ENCODE results near the gene KRTAP10-7.
"Not testable (repeated sequence)": the region's sequence is repeated elsewhere in the genome, so short reads cannot be mapped to it uniquely, and the experiment has no call there.

KRTAP10-7 gene

DNA sequence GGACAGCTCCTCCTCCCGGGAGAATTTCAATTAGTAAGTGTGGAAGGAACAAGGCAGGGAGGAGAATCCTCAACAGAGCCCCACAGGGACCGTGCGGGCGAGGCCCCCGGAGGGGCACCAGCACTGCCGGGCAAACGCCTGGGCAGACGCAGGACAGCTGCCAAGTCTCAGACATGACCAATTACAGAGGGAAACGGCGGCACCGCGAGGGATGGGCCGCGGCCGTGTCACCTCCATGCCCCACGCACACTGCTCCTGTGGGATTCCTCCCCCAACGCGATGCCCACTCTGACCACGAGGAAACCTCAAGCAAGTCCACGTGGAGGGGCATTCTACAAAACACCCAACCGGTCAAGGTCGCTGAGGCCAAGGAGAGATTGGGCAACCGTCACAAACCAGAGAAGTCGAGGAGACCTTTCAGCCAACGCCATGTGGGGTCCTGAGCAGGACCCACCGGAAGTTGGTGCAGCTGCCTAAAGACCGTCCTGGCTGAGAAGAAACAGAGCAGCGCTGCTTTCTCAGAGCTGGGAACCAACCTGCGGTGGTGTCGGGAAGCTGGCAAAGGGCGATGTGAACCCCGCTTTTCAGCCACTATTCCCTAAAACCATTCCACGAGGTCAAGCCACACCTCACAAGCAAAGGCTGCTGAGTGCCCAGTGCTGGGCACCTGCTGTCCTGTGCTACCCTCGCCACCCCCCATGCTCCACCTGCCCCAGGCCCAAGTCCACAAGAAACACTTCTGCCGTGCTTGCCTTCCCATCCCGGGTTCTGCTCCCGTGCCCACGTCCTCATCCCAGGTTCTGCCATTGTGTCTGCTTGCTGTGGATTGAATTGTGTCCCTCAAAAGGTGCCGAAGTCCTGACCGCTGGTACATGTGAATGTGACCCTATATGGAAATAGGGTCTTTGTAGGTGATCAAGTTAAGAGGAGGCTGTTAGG is 28.3 kb upstream of the KRTAP10-7 start:
- no peak for DNase-seq (ENCODE audit: low spot score)

- DNase-seq (ENCODE audit: low spot score), result no peak
Observed at GRCh38 chr21:44572959-44573583, 27.3 kb upstream of the KRTAP10-7 start.

DNA sequence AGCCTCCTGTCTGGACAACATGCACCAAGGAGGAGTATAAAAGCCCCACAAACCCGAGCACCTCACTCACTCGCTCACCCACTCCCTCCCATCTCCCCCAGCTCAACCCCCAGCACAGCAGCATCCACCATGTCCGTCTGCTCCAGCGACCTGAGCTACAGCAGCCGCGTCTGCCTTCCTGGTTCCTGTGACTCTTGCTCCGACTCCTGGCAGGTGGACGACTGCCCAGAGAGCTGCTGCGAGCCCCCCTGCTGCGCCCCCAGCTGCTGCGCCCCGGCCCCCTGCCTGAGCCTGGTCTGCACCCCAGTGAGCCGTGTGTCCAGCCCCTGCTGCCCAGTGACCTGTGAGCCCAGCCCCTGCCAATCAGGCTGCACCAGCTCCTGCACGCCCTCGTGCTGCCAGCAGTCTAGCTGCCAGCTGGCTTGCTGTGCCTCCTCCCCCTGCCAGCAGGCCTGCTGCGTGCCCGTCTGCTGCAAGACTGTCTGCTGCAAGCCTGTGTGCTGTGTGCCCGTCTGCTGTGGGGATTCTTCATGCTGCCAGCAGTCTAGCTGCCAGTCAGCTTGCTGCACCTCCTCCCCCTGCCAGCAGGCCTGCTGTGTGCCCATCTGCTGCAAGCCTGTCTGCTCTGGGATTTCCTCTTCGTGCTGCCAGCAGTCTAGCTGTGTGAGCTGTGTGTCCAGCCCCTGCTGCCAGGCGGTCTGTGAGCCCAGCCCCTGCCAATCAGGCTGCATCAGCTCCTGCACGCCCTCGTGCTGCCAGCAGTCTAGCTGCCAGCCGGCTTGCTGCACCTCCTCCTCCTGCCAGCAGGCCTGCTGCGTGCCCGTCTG is 26.6 kb upstream of the KRTAP10-7 start, which contains the start of gene KRTAP10-4:
TSS of gene KRTAP10-4 (plus strand) at position 100 of the 827 bp plus-strand sequence. CDS start at position 130, 30 bp downstream.
- not testable (repeated sequence) for DNase-seq (ENCODE audit: low spot score)

- peak; percentile 76 for DNase-seq (ENCODE audit: low spot score)
Observed at GRCh38 chr21:44574457-44575306, 25.7 kb upstream of the KRTAP10-7 start.

GRCh38 chr21:44575307-44576024 is 24.9 kb upstream of the KRTAP10-7 start:
- DNase-seq (ENCODE audit: low spot score), result no peak

GRCh38 chr21:44576025-44576420 is 24.4 kb upstream of the KRTAP10-7 start:
- DNase-seq (ENCODE audit: low spot score), result no peak

DNA sequence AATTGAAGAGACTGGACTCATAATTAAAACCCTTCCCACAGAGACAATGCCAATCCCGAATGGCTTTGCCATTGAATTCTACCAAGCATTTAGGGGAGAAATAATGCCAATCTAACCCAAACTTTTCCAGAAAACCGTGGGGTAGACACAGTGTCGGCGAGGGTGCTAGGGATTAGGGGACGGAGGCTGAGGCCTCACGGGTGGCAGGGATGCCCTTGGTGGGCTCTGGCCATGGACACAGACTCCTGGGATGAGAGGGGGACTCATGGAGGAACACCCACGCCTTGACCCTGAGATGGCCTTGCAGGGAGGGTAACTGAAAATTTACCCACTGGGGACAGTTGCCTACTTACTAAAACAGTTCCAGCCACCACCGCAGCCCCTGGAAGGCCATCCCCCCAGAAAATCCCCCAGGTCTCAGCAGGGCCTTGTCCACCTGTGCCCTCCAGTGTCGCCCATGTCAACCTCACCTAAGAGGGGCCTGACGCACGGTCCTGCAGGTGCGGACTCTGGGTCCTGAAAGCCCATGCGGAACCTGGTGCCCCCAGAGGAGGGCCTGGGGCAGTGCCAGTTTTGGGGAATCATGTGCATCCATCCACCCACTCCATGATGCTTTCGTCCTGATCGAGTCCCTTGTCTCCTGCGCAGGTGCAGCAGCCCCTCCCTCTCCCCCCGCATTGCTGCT is 21.9 kb upstream of the KRTAP10-7 start:
- DNase-seq (ENCODE audit: low spot score), result no peak

DNA sequence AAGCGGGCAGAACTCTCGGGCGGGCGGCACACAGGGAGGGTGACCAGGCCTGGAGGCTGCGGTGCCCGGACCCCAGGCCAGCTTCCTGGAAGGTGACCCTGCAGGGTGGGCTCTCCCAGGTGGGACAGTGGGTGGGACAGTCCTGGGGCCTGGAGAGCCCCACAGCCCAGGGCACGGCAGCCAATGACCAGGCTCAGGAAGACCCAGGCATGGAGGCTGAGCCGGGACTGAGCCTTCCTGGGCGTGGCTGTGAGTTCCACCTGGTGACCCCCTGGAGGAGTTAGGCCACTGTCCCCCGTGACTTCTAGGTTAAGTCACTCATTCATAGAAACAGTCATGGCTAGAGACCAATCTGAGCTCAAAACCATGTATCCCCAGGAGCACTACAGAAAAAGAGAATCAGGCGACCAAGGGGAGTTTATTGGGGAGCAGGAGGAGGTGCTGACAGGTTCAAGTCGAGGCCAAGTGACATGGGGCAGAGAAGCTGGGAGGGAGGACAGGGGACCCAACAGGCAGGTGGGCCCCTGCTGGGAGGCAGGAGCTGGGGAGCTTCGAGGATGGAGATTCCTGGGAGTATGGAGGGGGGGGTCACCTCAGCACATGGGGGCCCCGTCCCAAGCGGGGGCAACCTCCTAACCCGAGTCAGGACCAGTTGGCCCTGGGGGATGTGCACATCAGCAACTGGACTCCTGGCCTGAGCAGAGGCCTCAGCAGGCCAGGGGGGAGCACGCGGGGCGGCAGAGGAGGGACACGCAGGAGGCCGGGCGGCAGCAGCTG is 21.2 kb upstream of the KRTAP10-7 start:
- no peak for DNase-seq (ENCODE audit: low spot score)

GRCh38 chr21:44579833-44580144 is 20.6 kb upstream of the KRTAP10-7 start:
- DNase-seq (ENCODE audit: low spot score), result no peak

- not testable (repeated sequence) for DNase-seq (ENCODE audit: low spot score)
Observed at GRCh38 chr21:44580231-44580821, 20.1 kb upstream of the KRTAP10-7 start, which contains the start of gene KRTAP10-5. KRTAP10-5 (minus strand) TSS chr21:44580604; CDS start chr21:44580578, 26 bp downstream.

DNA sequence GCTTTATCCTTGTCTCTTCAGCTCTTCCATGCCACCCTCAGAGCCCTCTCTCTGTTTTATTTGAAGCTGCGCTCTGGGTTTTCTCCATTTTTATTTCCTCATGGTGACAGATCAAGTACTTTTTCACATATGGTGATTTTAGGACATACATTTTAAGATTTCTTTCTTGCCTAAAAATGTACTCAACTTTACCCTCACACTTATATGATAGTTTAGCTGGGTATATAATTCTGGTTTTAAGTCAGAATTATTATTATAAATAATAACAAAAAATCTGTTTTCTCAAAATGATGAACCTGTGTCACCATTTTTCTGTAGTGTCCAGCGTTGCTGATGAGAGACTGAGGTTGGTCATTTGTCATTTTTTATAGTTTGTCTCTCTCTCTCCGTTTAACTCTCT is 19.2 kb upstream of the KRTAP10-7 start:
- no peak for DNase-seq (ENCODE audit: low spot score)

GRCh38 chr21:44582055-44582454 is 18.3 kb upstream of the KRTAP10-7 start:
- DNase-seq (ENCODE audit: low spot score), result no peak

GRCh38 chr21:44583089-44583799 is 17.2 kb upstream of the KRTAP10-7 start:
- DNase-seq (ENCODE audit: low spot score), result no peak

- DNase-seq (ENCODE audit: low spot score), result no peak
Observed at GRCh38 chr21:44583800-44584147, 16.6 kb upstream of the KRTAP10-7 start.

DNA sequence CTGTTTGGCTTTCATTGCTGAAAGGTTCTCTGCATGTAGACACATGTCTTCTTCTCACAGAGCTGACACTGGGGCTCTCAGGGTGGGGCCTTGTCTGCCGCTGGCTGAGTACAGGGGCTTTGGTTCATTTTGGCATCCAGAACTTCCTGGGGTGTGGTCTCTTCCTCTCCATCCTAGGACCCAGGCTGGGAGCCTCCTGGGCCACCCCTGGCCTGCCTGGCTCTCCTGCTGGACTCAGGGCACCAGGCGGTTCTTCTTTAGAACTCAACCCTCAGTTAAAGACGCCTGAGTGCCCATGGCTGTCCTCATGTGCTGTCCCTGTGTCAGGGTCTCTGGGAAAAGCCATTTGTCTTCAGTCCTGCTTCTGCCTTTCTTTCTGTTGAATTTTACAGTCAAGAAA is 14.5 kb upstream of the KRTAP10-7 start:
- DNase-seq (ENCODE audit: low spot score), result no peak

- DNase-seq (ENCODE audit: low spot score), result no peak
Observed at GRCh38 chr21:44589094-44589493, 11.3 kb upstream of the KRTAP10-7 start.

DNA sequence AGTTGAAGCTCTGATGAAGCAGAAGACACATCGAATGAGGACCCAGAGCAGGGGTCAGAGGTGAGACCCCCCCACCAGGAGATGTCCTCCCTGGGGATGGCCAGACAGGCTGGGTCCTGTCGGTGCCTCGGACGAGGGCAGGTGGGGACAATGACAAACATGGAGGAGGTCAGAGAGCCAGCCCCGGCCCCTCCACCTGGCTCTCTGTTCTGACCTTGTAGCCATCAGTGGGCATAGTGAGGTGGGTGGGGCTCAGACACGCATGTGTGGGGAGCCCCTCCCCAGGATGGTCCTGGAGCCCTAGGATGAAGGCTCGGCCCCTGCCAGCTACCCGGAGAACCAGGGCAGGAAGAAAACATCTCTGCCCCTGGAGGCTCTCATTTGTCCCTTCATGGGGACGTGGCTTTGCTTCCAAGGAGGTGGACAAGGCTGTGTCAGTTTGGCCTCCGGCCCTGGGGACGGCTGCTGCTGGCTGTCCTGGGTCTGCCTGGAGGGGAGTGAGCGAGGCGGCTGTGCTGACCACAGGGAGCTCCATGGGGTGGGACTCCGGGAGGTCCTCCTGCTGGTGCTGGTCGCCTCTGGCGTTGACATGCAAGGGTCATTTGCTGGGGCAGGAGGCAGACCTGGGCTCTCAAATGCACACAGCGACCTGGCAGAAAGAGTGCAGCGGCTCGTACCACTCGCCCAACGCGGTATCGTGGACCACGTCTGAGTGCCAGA is 10.7 kb upstream of the KRTAP10-7 start:
- DNase-seq (ENCODE audit: low spot score), result no peak

DNA sequence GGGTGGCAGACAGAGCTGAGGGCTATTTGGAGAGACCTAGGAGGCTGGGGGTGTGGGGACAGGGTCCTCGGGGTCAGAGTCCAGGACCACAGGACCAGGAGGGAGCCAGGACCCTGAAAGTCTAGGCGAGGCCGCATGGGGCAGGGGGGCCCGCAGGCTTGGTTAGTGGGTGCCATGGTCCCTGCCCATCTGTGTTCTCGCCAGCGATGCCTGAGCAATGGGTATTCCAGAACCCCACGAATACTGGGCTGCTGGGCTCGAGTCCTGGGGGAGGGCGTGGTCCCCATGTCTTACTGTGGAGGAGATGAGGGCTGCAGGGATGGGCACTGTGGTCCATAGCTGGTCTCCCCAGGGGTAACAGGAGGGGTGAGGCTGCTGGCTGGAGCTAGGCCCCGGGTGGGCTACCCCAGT is 10.1 kb upstream of the KRTAP10-7 start:
- DNase-seq (ENCODE audit: low spot score), result no peak
